Measurements from ENCODE around the gene MSL3B.

Gene MSL3B

GRCh38 chr2:233829193-233830110 lies 38.7 kb downstream of the MSL3B start:
- WGBS (ENCODE audit: insufficient coverage) = 75% methylated on average over 10 of the region's 15 CpGs
- H3K27ac ChIP-seq (ENCODE audit: low read length) = no peak overlapping the region
- H3K27me3 ChIP-seq (ENCODE audit: control insufficient read depth, insufficient read depth, low read length) = peaks cover 2% of the 10 kb centered on the region
- H3K4me3 ChIP-seq (ENCODE audit: low read length) = no peak overlapping the region
- DNase-seq = no peak
- H3K36me3 ChIP-seq (ENCODE audit: control insufficient read depth, insufficient read depth, low read length) = peaks cover 6% of the 10 kb centered on the region
- H3K9me3 ChIP-seq (replicated peaks; ENCODE audit: control insufficient read depth, low read depth, low read length) = no peaks in the 10 kb centered on the region
- H3K4me1 ChIP-seq (ENCODE audit: control insufficient read depth, insufficient read depth, low read length) = peaks cover 14% of the 10 kb centered on the region

GRCh38 chr2:233828546-233829192 lies 39.5 kb downstream of the MSL3B start:
- Histone ChIP-seq H3K4me3 (ENCODE audit: low read length) (no peak overlapping the region), H3K27me3 (ENCODE audit: control insufficient read depth, insufficient read depth, low read length) (peaks cover 2% of the 10 kb centered on the region), H3K27ac (ENCODE audit: low read length) (no peak overlapping the region), H3K36me3 (ENCODE audit: control insufficient read depth, insufficient read depth, low read length) (no peaks in the 10 kb centered on the region), H3K9me3 (replicated peaks; ENCODE audit: control insufficient read depth, low read depth, low read length) (no peaks in the 10 kb centered on the region), H3K4me1 (ENCODE audit: control insufficient read depth, insufficient read depth, low read length) (peaks cover 10% of the 10 kb centered on the region)
- 75% methylated on average over 21 of the region's 24 CpGs for WGBS (ENCODE audit: insufficient coverage)
- DNase-seq = no peak

- Histone ChIP-seq H3K27ac (ENCODE audit: low read length) (no peak overlapping the region), H3K4me1 (ENCODE audit: control insufficient read depth, insufficient read depth, low read length) (no peaks in the 10 kb centered on the region), H3K9me3 (replicated peaks; ENCODE audit: control insufficient read depth, low read depth, low read length) (no peaks in the 10 kb centered on the region), H3K4me3 (ENCODE audit: low read length) (no peak overlapping the region), H3K27me3 (ENCODE audit: control insufficient read depth, insufficient read depth, low read length) (peaks cover 2% of the 10 kb centered on the region), H3K36me3 (ENCODE audit: control insufficient read depth, insufficient read depth, low read length) (no peaks in the 10 kb centered on the region)
- no peak for DNase-seq
- WGBS (ENCODE audit: insufficient coverage) = 43% methylated on average over 7 of the region's 7 CpGs
These were observed 43.8 kb downstream of the MSL3B start for GRCh38 chr2:233824373-233824772.

GRCh38 chr2:233823731-233824121 lies 44.5 kb downstream of the MSL3B start:
- Histone ChIP-seq H3K27me3 (ENCODE audit: control insufficient read depth, insufficient read depth, low read length) (no peaks in the 10 kb centered on the region), H3K9me3 (replicated peaks; ENCODE audit: control insufficient read depth, low read depth, low read length) (no peaks in the 10 kb centered on the region), H3K36me3 (ENCODE audit: control insufficient read depth, insufficient read depth, low read length) (no peaks in the 10 kb centered on the region), H3K27ac (ENCODE audit: low read length) (no peak overlapping the region), H3K4me1 (ENCODE audit: control insufficient read depth, insufficient read depth, low read length) (no peaks in the 10 kb centered on the region), H3K4me3 (ENCODE audit: low read length) (no peak overlapping the region)
- no peak for DNase-seq
- WGBS (ENCODE audit: insufficient coverage) = 72% methylated on average over 4 of the region's 8 CpGs

GRCh38 chr2:233822781-233823730 lies 45.1 kb downstream of the MSL3B start:
- Histone ChIP-seq H3K9me3 (replicated peaks; ENCODE audit: control insufficient read depth, low read depth, low read length) (no peaks in the 10 kb centered on the region), H3K36me3 (ENCODE audit: control insufficient read depth, insufficient read depth, low read length) (no peaks in the 10 kb centered on the region), H3K4me3 (ENCODE audit: low read length) (no peak overlapping the region), H3K27me3 (ENCODE audit: control insufficient read depth, insufficient read depth, low read length) (no peaks in the 10 kb centered on the region), H3K4me1 (ENCODE audit: control insufficient read depth, insufficient read depth, low read length) (no peaks in the 10 kb centered on the region), H3K27ac (ENCODE audit: low read length) (no peak overlapping the region)
- WGBS (ENCODE audit: insufficient coverage) = 80% methylated on average over 19 of the region's 25 CpGs
- DNase-seq = no peak

- 88% methylated on average over 17 of the region's 21 CpGs for WGBS (ENCODE audit: insufficient coverage)
- DNase-seq = no peak
These were observed 46.0 kb downstream of the MSL3B start for GRCh38 chr2:233822101-233822771.

GRCh38 chr2:233821709-233822100 lies 46.5 kb downstream of the MSL3B start:
- Histone ChIP-seq H3K36me3 (ENCODE audit: control insufficient read depth, insufficient read depth, low read length) (no peaks in the 10 kb centered on the region), H3K4me1 (ENCODE audit: control insufficient read depth, insufficient read depth, low read length) (no peaks in the 10 kb centered on the region), H3K27me3 (ENCODE audit: control insufficient read depth, insufficient read depth, low read length) (no peaks in the 10 kb centered on the region), H3K27ac (ENCODE audit: low read length) (no peak overlapping the region), H3K4me3 (ENCODE audit: low read length) (no peak overlapping the region), H3K9me3 (replicated peaks; ENCODE audit: control insufficient read depth, low read depth, low read length) (no peaks in the 10 kb centered on the region)
- DNase-seq = no peak
- WGBS (ENCODE audit: insufficient coverage) = 100% methylated on average over 3 of the region's 8 CpGs

More at GRCh38 chr2:233822101-233822771, 46.0 kb downstream of the MSL3B start:
- Histone ChIP-seq H3K9me3 (replicated peaks; ENCODE audit: control insufficient read depth, low read depth, low read length) (no peaks in the 10 kb centered on the region), H3K4me1 (ENCODE audit: control insufficient read depth, insufficient read depth, low read length) (no peaks in the 10 kb centered on the region), H3K4me3 (ENCODE audit: low read length) (no peak overlapping the region), H3K27ac (ENCODE audit: low read length) (no peak overlapping the region), H3K36me3 (ENCODE audit: control insufficient read depth, insufficient read depth, low read length) (no peaks in the 10 kb centered on the region), H3K27me3 (ENCODE audit: control insufficient read depth, insufficient read depth, low read length) (no peaks in the 10 kb centered on the region)

- DNase-seq = no peak
- no peaks in the 10 kb centered on the region for H3K27me3 ChIP-seq (ENCODE audit: control insufficient read depth, insufficient read depth, low read length)
- H3K9me3 ChIP-seq (replicated peaks; ENCODE audit: control insufficient read depth, low read depth, low read length) = no peaks in the 10 kb centered on the region
- H3K4me1 ChIP-seq (ENCODE audit: control insufficient read depth, insufficient read depth, low read length) = no peaks in the 10 kb centered on the region
- WGBS (ENCODE audit: insufficient coverage) = 75% methylated on average over 2 of the region's 3 CpGs
- no peak overlapping the region for H3K27ac ChIP-seq (ENCODE audit: low read length)
- no peaks in the 10 kb centered on the region for H3K36me3 ChIP-seq (ENCODE audit: control insufficient read depth, insufficient read depth, low read length)
- no peak overlapping the region for H3K4me3 ChIP-seq (ENCODE audit: low read length)
These were observed 47.0 kb downstream of the MSL3B start for GRCh38 chr2:233821196-233821595.

- H3K36me3 ChIP-seq (ENCODE audit: control insufficient read depth, insufficient read depth, low read length) = no peaks in the 10 kb centered on the region
- 57% methylated on average over 3 of the region's 6 CpGs for WGBS (ENCODE audit: insufficient coverage)
These were observed 47.4 kb downstream of the MSL3B start for GRCh38 chr2:233820774-233821105.

More at GRCh38 chr2:233820774-233821105, 47.4 kb downstream of the MSL3B start:
- Histone ChIP-seq H3K9me3 (replicated peaks; ENCODE audit: control insufficient read depth, low read depth, low read length) (no peaks in the 10 kb centered on the region), H3K27ac (ENCODE audit: low read length) (no peak overlapping the region), H3K4me1 (ENCODE audit: control insufficient read depth, insufficient read depth, low read length) (no peaks in the 10 kb centered on the region), H3K4me3 (ENCODE audit: low read length) (no peak overlapping the region), H3K27me3 (ENCODE audit: control insufficient read depth, insufficient read depth, low read length) (no peaks in the 10 kb centered on the region)
- no peak for DNase-seq

Data from muscle of leg (tissue), 3 donors.